Stimulated activated CD4-positive, alpha-beta T cell treated with anti-CD3 and anti-CD28 coated beads, Interleukin-4, amount 100 ng/mL, for 1 hour (primary cell): ENCODE measurements around the gene ARRDC3.

ENCODE experiments used
- DNase-seq: peaks from one replicate; pipeline ENCODE4 v3.0.0-alpha.2; 2020

ARRDC3 gene

DNA sequence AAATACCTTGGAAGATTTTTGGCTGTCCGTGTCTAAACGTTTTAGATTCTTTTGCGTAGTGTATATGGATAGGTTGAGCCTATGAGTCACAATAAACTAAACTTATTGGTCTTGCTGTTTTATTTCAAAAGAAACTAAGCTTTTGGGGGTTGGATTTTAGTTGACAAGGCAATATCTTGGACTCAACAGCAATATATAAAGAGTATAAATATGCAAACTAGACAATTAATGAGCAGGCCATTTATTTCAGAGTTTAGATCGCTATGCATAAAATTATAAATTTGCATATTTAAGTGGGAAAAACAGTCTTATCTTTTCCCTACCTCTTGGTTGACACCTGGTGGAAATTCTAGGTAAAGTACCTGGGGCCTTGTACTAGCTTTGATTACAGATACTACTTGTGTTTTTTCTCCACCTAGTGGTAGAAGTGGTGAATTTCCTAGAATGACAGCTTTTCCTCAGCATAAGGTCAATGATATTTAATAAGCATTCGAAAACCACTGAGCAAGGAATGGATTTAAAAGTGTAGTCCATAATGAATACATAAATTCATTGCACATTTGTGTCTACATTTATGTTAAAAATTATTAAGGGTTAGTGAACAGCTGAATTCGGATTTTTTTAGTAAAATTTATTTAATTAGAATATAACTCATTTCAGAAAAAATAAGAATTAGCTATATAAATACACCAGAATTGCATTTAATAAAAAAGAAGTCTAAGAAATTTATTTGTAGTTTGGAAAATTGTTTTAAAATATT, 1.7 kb upstream of the ARRDC3 start:
- no peak for DNase-seq

DNA sequence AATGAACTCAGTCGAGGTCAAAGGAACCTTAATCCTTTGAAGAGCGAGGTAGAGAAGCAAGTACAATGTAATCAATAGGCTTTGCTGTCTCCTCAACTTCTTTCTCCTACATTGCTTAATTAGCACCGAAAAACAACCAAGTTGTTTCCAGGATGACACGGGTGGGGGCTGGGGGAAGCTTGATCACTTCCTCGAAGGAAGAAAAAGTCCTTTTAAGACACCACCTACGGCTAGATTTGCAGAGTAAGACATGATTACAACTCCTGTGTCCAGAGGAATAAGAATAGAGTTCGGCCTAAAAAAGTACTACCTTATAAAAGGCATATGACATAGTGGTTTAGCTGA, 811 bp upstream of the ARRDC3 start:
- DNase-seq = no peak

- DNase-seq = no peak
Observed at GRCh38 chr5:91382530-91383026, 539 bp downstream of the ARRDC3 start.

DNA sequence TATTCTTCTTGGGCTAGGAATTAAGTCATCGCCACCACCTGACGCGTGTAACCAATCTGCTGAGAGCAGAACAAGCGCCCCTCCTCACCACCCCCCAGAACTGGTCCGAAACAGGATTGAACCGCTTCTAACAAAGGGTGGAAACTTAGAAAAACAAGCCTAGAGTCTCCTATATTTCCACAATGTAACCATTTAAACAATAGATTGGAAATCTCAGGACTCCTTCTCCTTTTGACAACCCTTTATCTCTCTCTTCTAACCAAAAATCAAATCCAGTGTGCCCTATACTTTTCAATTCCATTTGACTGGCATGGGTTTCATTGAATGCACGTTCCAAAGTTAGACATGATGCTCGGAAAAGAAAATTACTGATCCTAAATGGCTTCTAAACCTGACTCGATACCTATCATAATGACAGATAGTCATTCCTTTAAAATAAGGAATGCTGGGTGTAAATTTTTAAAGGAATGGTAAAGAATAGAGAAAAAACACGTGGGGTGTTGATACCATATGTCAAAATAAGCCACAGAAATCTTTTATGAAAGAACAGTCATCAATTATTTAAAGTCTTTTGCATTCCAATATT, 1.2 kb downstream of the ARRDC3 start:
- peak; percentile 66 for DNase-seq

DNA sequence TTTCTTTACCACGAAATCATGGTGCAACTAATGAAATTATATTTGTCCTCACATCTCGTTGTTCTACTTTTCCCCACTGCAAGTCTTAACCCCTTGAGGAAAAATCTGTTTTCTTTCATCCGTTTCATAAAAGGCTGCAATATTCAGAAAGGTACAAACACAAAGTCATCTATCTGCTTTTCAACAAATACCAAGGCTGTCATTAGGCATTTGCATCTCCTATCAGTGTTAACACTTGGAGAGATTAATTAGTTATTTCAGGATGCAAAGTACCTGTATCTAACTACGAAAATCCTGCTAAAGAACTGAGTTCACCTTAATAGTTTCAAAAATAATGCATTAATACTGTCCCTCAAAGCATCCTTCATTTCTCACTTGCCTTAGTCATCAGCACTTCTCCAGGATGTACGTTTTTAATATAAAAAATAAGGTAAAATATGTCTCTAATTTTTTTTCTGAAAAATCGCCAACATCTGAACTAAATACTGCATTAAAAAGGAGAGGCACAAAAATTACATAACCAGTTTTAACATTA, 1.8 kb downstream of the ARRDC3 start:
- no peak for DNase-seq

DNA sequence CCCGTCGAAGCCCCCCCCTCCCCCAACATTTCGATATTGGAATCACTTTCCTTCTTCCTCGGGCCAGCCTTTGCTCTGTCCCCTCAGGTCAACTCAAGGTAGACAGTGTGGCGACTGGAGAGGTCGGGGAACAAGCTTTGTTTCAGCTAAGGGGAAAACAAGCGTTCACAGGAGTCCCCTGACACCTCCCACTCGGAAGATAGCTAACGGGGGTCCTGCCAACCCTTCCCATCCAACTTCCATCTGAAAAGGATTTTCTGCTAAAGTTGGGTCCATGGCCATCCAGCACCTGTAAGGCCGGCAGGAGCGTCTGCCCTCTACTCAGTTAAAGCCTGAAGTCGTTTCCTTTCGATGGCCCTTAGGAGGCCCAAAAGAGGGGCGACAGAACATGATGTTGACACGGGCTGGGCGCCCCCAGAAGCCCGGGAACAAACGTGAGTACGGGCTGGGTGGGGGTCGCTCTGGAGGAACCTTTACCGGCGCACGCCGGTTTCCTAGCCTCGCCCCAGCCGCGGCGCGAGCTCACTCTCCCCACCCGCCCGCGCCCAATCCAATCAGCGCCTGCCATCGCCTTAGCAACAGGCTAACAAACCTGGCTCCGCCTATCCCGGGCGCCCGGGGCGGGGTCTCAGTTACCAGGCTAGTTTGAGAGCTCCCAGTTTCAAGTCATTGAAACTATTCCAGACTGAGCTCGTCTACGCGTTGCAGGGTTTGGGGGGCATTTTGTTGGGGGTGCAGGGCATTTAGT, 2.5 kb downstream of the ARRDC3 start:
- DNase-seq = peak; percentile 98

GRCh38 chr5:91379914-91380490, 3.1 kb downstream of the ARRDC3 start:
- peak; percentile 96 for DNase-seq

GRCh38 chr5:91379246-91379913, 3.7 kb downstream of the ARRDC3 start:
- DNase-seq = no peak

DNA sequence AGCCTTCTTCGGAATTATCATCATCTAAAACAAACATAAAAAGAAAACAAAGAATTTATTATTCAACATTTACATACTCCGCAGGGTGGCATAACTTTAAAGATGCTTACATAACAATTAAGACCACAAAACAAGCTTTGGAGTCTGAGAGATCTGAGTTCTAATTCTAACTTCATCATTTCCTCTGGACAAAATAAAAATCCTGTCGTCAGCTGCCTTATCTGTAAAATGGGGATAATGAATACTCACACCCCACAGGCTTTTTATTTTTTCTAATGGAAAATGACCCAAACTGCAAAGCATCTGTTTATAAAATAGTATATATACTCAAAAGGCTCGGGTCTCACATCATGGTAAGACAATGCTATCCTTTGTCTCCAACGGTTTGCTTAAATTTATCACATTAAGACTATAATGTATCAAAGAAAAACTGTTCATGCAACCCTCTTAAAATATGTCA, 4.3 kb downstream of the ARRDC3 start:
- DNase-seq = no peak

- DNase-seq = no peak
Observed at GRCh38 chr5:91374893-91375520, 8.1 kb downstream of the ARRDC3 start.

DNA sequence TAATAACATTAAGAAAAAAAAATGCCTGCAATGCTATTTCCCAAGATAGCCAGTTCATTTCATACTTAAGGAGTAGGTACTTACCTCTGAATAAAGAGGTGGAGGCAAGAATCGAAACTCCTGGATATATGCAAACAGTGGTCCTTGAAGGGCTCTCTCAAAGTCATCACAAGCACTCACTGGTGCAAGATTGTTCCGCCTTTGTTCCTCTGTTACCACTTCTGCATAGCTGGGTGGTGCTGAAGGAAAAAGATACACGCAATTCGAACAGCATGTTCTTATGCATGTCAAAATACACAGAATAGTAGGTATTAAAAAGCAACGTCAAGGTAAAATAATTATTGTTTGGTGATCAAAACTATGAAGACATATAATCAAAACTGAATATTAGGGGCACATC, 9.5 kb downstream of the ARRDC3 start:
- DNase-seq = no peak

GRCh38 chr5:91373006-91373405, 10.1 kb downstream of the ARRDC3 start:
- DNase-seq = no peak

DNA sequence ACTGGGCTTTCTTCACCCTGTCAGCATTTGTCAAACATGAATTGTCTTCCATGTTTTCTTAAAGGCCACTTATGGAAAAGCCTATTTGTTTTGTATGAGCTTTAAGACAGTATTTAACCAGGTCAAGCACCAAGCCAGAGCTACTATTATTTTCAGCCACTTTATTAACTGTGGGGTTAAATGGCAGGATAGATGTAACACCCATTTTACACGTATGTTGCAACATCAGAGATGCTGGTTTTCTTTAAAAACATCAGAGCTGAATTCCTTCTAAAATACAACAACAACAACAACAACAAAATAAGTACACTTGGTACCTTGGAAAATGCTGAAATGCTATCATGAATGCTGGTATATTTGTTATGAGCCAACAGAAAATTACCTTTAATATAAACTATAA, 13.6 kb downstream of the ARRDC3 start:
- no peak for DNase-seq

- no peak for DNase-seq
Observed at GRCh38 chr5:91367908-91368648, 15.0 kb downstream of the ARRDC3 start.

GRCh38 chr5:91367344-91367743, 15.8 kb downstream of the ARRDC3 start:
- DNase-seq = no peak

DNA sequence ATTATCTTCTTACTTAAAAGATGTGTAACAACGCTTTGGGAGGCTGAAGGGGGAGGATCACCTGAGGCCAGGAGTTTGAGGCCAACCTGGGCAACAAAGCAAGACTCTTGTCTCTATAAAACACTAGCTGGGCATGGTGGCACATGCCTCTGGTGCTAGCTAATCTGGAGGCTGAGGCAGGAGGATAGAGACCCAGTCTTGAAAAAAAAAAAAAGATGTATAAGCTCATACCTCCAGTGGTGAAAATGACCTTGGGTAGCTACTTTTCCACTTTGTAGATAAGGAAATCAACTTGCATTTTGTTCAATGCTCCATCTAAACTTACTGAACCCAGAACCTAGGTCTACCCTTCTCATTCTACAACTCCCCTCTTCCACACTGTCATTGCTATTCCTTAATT, 16.6 kb downstream of the ARRDC3 start:
- no peak for DNase-seq

DNA sequence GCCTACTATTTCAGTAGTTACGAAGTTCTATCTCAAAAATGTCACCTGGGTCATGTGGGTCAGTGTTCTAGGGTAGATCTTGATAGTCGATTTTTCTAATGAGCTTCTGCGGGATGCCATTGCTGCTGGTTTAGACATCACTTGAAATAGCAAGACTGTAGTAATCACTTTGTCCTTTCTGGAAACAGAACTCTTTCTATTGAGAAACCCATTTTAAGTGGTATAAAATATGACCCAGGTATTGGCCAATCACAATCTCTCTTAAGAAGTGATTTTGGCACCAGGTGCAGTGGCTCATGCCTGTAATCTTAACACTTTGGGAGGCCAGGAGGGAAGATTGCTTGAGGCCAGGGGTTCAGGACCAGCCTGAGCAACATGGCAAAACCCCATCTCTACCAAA, 17.6 kb downstream of the ARRDC3 start:
- no peak for DNase-seq

DNA sequence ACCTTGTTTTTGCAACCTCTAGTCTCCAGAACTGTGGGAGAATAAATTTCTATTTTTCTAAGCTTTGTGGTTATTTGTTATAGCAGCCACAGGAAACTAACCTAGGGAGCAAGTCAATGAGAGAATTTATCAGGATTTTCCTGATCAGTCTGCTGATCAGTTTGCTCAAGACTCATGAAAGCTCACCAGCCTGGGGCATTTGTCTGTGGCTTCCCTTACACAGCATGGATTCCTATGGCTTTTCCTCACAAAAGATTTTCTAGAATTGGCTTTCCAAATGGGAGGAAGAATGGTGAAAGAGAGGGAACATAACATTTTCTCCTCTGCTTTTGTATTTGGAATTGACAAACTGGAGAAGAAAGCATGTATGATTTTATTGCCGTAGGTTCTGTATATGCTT, 20.2 kb downstream of the ARRDC3 start:
- no peak for DNase-seq

DNA sequence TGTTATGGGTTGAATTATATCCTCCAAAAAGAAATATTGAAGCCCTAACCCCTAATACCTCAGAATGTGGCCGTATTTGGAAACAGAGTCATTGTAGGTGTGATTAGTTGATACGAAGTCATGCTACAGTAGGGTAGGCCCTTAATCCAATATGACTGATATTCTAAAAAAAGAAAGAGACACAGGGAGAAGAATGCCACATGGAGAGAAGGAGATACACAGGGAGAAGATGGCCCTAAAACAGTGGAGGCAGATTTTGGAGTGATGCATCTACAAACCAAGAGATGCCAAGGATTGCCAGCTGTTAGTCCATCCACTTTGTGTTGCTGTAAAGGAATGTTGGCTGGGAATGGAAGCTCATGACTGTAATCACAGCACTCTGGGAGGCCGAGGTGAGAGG, 21.3 kb downstream of the ARRDC3 start:
- no peak for DNase-seq

- DNase-seq = no peak
Observed at GRCh38 chr5:91361055-91361701, 21.9 kb downstream of the ARRDC3 start.
